RWPE2 (cell line): ENCODE data around the gene SLC25A48.

Source experiments
- ATAC-seq: fragments of 200-7000 bp; cut with Tn5 transposase; 3 replicates; pipeline ENCODE4 v1.9.1; 2021; ENCODE audit warnings: low read depth
- DNase-seq: peaks from one replicate; pipeline ENCODE4 v3.0.0-alpha.2; 2020; ENCODE audit warnings: low spot score
- H3K27ac ChIP-seq: fragments of 450-650 bp; 2 replicates; pipeline ENCODE4 v1.5.1; 2017; ENCODE audit warnings: mild to moderate bottlenecking; ENCODE audit not compliant: poor library complexity, severe bottlenecking
- H3K27me3 ChIP-seq: fragments of 250-450 bp; sonication (Bioruptor Pico); 2 replicates; pipeline ENCODE4 v1.5.1; 2021; ENCODE audit warnings: mild to moderate bottlenecking, moderate library complexity; ENCODE audit not compliant: insufficient read depth, poor library complexity, severe bottlenecking
- H3K36me3 ChIP-seq: fragments of 250-450 bp; sonication (Bioruptor Pico); 2 replicates; pipeline ENCODE4 v1.5.1; 2020; ENCODE audit warnings: low read depth, mild to moderate bottlenecking, moderate library complexity
- H3K4me1 ChIP-seq: fragments of 250-450 bp; sonication (Bioruptor Pico); 2 replicates; pipeline ENCODE4 v1.5.1; 2021; ENCODE audit warnings: mild to moderate bottlenecking, moderate library complexity; ENCODE audit not compliant: insufficient read depth, poor library complexity, severe bottlenecking
- H3K4me3 ChIP-seq: fragments of 250-450 bp; sonication (Bioruptor Pico); 2 replicates; pipeline ENCODE4 v1.5.1; 2021; ENCODE audit warnings: mild to moderate bottlenecking, moderate library complexity; ENCODE audit not compliant: severe bottlenecking
- H3K9me3 ChIP-seq: fragments of 250-450 bp; sonication (Bioruptor Pico); 2 replicates; pipeline ENCODE4 v1.5.1; 2021; ENCODE audit warnings: mild to moderate bottlenecking, moderate library complexity; ENCODE audit not compliant: severe bottlenecking
- TF ChIP-seq, protein P1 (sequence below): fragments of 450-650 bp; IDR thresholded peaks from one replicate; pipeline ENCODE4 v1.5.1; 2017; ENCODE audit warnings: mild to moderate bottlenecking, moderate library complexity; ENCODE audit not compliant: poor library complexity, severe bottlenecking

SLC25A48 gene

DNA sequence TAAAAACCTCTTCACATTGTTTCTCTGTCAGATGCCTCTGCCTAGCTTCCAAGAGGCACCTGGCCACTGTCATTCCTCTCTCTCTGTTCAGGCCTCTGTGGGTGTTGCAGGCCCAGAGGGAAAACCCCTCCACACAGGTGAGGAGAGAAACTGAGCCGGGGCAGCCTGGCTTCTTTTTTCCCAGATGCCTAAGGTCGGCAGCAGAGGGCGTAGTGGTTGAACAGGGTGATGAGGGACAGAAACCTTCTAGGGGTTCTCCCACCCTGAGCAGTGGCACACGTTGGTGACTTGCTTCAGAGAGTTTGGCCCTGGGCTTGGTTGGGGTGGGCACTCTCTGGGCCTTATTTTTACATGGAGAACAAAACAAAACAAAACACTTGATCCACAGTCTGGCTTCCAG lies 49.0 kb downstream of the SLC25A48 start:
- Histone ChIP-seq H3K36me3 (no peaks in the 10 kb centered on the region), H3K9me3 (no peaks in the 10 kb centered on the region), H3K27me3 (peaks cover 8% of the 10 kb centered on the region), H3K4me1 (no peaks in the 10 kb centered on the region), H3K4me3 (no peak overlapping the region), H3K27ac (no peak overlapping the region)
- ATAC-seq (no peak), DNase-seq (no peak)
- TF ChIP-seq, protein P1, sequence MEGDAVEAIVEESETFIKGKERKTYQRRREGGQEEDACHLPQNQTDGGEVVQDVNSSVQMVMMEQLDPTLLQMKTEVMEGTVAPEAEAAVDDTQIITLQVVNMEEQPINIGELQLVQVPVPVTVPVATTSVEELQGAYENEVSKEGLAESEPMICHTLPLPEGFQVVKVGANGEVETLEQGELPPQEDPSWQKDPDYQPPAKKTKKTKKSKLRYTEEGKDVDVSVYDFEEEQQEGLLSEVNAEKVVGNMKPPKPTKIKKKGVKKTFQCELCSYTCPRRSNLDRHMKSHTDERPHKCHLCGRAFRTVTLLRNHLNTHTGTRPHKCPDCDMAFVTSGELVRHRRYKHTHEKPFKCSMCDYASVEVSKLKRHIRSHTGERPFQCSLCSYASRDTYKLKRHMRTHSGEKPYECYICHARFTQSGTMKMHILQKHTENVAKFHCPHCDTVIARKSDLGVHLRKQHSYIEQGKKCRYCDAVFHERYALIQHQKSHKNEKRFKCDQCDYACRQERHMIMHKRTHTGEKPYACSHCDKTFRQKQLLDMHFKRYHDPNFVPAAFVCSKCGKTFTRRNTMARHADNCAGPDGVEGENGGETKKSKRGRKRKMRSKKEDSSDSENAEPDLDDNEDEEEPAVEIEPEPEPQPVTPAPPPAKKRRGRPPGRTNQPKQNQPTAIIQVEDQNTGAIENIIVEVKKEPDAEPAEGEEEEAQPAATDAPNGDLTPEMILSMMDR: peak; percentile 14

DNA sequence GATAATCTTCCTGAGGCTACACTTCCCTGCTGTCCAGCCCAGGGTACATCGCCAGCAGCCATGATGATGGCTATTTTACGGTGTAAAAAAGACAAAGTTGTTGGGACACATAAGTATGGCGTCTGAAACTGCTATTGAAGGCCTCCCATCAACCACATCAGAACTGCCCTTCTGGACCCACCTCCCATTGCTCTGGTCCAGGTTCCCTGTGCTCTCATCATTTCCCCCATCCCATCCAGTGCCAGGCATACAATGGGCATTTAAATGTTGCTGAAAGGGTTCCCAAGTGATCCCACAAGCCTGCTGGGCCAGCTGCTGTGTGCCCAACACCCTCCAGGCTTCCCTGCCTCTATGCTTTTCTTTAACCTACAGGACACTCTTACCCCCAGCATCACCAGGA lies 50.6 kb downstream of the SLC25A48 start:
- Histone ChIP-seq H3K4me1 (no peaks in the 10 kb centered on the region), H3K27me3 (peaks cover 8% of the 10 kb centered on the region)
- ATAC-seq: no peak

DNA sequence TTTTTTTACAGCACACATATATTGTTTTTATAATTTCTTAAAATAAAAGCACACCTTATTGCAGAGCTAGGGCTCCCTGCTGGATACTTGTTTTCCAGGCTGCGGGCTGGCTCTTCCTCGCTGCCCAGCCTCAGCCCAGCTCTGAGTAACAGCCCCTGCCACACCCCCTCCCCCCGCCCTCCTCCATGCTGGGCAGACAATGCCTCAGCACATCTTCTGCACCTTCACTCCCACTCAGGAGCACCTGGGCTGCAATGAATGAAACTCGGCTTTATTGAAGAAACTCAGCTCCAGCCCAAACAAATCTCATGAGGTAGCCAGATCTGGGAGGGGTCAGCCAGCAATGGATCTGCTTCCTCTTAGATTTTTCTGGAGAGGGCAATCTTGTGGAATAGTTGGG lies 51.7 kb downstream of the SLC25A48 start:
- TF ChIP-seq, protein P1: no peak
- H3K27ac ChIP-seq: no peak overlapping the region
- ATAC-seq: no peak

More for the DNA sequence above, 50.6 kb downstream of the SLC25A48 start:
- TF ChIP-seq, protein P1: no peak
- Histone ChIP-seq H3K4me3 (no peak overlapping the region), H3K36me3 (no peaks in the 10 kb centered on the region), H3K9me3 (no peaks in the 10 kb centered on the region), H3K27ac (no peak overlapping the region)
- DNase-seq: no peak

DNA sequence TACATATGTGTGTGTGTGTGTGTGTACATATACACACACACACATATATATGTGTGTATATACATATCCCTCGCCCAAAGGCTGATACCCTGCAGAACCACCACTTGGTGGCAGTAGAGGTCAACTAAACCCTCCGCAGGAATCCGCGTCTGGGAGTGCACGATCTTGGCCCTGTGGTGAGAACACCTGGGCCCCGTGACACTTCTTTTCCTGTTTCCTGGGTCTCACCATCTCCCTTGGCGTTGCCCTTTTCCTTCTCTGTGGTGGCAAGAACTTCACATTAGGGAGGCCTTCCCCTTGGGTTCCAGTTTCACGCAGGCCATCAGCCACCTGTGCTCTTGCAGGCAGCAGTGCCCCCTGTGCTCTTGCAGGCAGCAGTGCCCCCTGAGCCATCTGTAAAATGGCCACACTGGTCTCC lies 53.0 kb downstream of the SLC25A48 start:
- ATAC-seq (peak; percentile 94), DNase-seq (no peak)
- no peaks in the 10 kb centered on the region for H3K36me3 ChIP-seq
- H3K27me3 ChIP-seq: no peaks in the 10 kb centered on the region
- H3K4me3 ChIP-seq: no peak overlapping the region
- H3K9me3 ChIP-seq: no peaks in the 10 kb centered on the region
- TF ChIP-seq, protein P1: peak; percentile 98
- H3K4me1 ChIP-seq: no peaks in the 10 kb centered on the region
- H3K27ac ChIP-seq: no peak overlapping the region

More for the DNA sequence above, 51.7 kb downstream of the SLC25A48 start:
- Histone ChIP-seq H3K4me1 (no peaks in the 10 kb centered on the region), H3K4me3 (no peak overlapping the region), H3K36me3 (no peaks in the 10 kb centered on the region), H3K9me3 (no peaks in the 10 kb centered on the region), H3K27me3 (peaks cover 8% of the 10 kb centered on the region)
- no peak for DNase-seq

DNA sequence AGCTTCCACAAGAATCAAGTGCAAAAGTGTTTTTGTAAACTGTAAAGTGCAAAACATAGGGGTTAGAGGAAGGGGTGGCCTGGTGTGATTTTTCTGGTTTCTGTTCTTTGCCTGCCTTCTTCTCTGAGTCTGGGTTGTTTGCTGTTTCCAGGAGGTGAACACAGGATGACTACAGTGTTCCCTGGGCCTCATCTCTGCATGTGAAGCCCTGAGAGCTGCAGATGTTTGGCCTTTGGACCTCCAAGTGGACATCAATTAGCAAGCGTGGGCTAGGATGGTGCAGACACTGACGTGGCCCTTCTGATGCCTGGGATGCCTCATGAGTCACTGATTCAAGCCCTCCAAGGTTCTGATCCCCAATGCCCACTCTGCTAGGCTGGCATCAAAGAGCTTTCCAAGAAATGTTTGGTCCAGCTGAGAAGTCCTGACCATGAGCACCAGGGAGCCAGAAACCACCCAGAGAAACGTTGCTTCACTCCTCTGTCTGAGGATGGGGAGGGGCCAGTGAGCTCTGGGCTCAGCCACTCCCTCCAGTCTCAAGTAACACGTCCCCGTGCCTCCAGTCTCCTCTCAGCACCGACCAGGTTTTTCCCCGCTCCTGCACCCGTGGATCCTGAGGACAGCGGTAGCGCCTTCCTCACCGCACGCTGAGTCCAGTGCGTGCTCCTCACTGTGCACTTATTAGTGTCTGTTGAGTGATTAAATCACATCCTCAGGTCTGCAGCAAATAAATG lies 53.6 kb downstream of the SLC25A48 start:
- H3K4me1 ChIP-seq: no peaks in the 10 kb centered on the region
- TF ChIP-seq, protein P1: no peak
- no peak overlapping the region for H3K4me3 ChIP-seq
- H3K36me3 ChIP-seq: no peaks in the 10 kb centered on the region
- H3K27ac ChIP-seq: no peak overlapping the region
- DNase-seq: no peak
- ATAC-seq: peak; percentile 60
- H3K27me3 ChIP-seq: no peaks in the 10 kb centered on the region
- no peaks in the 10 kb centered on the region for H3K9me3 ChIP-seq
